WTC11 (cell line): ENCODE results near the gene TATDN3.
A peak's percentile ranks its signal among the peaks of the same experiment; 100 is the strongest.

ENCODE experiments used
- ETV6 ChIP-seq: sonication (generic); formaldehyde crosslinking; IDR thresholded peaks from 2 replicates; pipeline ENCODE4 v1.8.1; 2022; ENCODE audit warnings: mild to moderate bottlenecking, missing genetic modification reagents
- FOXK1 ChIP-seq: sonication (generic); formaldehyde crosslinking; IDR thresholded peaks from 2 replicates; pipeline ENCODE4 v1.8.0; 2022; ENCODE audit warnings: mild to moderate bottlenecking, moderate library complexity, missing genetic modification reagents
- KAT7 ChIP-seq: sonication (generic); formaldehyde crosslinking; IDR thresholded peaks from 2 replicates; pipeline ENCODE4 v1.8.1; 2023; ENCODE audit warnings: missing genetic modification reagents, mild to moderate bottlenecking, borderline replicate concordance
- RELA ChIP-seq: sonication (generic); formaldehyde crosslinking; IDR thresholded peaks from 2 replicates; pipeline ENCODE4 v1.8.1; 2022; ENCODE audit warnings: missing genetic modification reagents, mild to moderate bottlenecking, borderline replicate concordance
- TEAD4 ChIP-seq: sonication (generic); formaldehyde crosslinking; IDR thresholded peaks from 2 replicates; pipeline ENCODE4 v1.8.0; 2022; ENCODE audit warnings: mild to moderate bottlenecking, missing genetic modification reagents
- TF ChIP-seq, protein P1 (sequence below): fragments of 200-600 bp; IDR thresholded peaks from 2 replicates; pipeline ENCODE4 v1.8.0; 2022; ENCODE audit warnings: antibody characterized with exemption
- TF ChIP-seq, protein P2 (sequence below): sonication (generic); formaldehyde crosslinking; IDR thresholded peaks from 2 replicates; pipeline ENCODE4 v1.8.0; 2022; ENCODE audit warnings: mild to moderate bottlenecking, missing genetic modification reagents
- TF ChIP-seq, protein P3 (sequence below): sonication (generic); formaldehyde crosslinking; IDR thresholded peaks from 2 replicates; pipeline ENCODE4 v1.8.1; 2023; ENCODE audit warnings: mild to moderate bottlenecking, missing genetic modification reagents
- TF ChIP-seq, protein P4 (sequence below): sonication (generic); formaldehyde crosslinking; IDR thresholded peaks from 2 replicates; pipeline ENCODE4 v1.8.1; 2023; ENCODE audit warnings: mild to moderate bottlenecking, missing genetic modification reagents, borderline replicate concordance

DNA sequence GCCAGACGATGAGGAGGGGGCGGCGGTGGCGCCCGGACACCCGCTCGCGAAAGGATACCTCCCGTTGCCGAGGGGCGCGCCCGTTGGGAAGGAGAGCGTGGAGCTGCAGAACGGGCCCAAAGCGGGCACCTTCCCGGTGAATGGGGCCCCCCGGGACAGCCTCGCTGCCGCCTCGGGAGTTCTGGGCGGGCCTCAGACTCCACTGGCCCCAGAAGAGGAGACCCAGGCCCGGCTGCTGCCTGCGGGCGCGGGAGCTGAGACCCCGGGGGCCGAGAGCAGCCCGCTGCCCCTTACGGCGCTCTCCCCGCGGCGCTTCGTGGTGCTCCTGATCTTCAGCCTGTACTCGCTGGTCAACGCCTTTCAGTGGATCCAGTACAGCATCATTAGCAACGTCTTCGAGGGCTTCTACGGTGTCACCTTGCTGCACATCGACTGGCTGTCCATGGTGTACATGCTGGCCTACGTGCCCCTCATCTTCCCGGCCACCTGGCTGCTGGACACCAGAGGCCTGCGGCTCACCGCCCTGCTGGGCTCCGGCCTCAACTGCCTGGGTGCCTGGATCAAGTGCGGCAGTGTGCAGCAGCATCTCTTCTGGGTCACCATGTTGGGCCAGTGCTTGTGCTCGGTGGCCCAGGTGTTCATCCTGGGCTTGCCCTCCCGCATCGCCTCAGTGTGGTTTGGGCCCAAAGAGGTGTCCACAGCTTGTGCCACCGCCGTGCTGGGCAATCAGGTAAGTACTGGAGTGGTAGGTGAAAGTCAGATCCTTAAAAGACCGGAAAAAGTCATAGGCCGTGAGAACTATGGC lies 67.0 kb downstream of the TATDN3 start:
- TF ChIP-seq, protein P1, sequence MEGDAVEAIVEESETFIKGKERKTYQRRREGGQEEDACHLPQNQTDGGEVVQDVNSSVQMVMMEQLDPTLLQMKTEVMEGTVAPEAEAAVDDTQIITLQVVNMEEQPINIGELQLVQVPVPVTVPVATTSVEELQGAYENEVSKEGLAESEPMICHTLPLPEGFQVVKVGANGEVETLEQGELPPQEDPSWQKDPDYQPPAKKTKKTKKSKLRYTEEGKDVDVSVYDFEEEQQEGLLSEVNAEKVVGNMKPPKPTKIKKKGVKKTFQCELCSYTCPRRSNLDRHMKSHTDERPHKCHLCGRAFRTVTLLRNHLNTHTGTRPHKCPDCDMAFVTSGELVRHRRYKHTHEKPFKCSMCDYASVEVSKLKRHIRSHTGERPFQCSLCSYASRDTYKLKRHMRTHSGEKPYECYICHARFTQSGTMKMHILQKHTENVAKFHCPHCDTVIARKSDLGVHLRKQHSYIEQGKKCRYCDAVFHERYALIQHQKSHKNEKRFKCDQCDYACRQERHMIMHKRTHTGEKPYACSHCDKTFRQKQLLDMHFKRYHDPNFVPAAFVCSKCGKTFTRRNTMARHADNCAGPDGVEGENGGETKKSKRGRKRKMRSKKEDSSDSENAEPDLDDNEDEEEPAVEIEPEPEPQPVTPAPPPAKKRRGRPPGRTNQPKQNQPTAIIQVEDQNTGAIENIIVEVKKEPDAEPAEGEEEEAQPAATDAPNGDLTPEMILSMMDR, result no peak
- TF ChIP-seq ETV6 (CRISPR knock-in tag), result 0 out of 2 replicates have a peak, but pooled peaks have one; percentile 18
- TF ChIP-seq RELA (CRISPR knock-in tag), result 0 out of 2 replicates have a peak, but pooled peaks have one; percentile 13
- TF ChIP-seq, protein P2, sequence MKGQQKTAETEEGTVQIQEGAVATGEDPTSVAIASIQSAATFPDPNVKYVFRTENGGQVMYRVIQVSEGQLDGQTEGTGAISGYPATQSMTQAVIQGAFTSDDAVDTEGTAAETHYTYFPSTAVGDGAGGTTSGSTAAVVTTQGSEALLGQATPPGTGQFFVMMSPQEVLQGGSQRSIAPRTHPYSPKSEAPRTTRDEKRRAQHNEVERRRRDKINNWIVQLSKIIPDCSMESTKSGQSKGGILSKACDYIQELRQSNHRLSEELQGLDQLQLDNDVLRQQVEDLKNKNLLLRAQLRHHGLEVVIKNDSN (CRISPR knock-in tag), result no peak; the same call in 1 of the 2 replicates
- TF ChIP-seq KAT7, result peak; percentile 59; the same call in 1 of the 2 replicates
- TF ChIP-seq TEAD4 (CRISPR knock-in tag), result no peak
- TF ChIP-seq, protein P3, sequence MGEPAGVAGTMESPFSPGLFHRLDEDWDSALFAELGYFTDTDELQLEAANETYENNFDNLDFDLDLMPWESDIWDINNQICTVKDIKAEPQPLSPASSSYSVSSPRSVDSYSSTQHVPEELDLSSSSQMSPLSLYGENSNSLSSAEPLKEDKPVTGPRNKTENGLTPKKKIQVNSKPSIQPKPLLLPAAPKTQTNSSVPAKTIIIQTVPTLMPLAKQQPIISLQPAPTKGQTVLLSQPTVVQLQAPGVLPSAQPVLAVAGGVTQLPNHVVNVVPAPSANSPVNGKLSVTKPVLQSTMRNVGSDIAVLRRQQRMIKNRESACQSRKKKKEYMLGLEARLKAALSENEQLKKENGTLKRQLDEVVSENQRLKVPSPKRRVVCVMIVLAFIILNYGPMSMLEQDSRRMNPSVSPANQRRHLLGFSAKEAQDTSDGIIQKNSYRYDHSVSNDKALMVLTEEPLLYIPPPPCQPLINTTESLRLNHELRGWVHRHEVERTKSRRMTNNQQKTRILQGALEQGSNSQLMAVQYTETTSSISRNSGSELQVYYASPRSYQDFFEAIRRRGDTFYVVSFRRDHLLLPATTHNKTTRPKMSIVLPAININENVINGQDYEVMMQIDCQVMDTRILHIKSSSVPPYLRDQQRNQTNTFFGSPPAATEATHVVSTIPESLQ (CRISPR knock-in tag), result no peak
- no peak for TF ChIP-seq FOXK1 (CRISPR knock-in tag)
- TF ChIP-seq, protein P4, sequence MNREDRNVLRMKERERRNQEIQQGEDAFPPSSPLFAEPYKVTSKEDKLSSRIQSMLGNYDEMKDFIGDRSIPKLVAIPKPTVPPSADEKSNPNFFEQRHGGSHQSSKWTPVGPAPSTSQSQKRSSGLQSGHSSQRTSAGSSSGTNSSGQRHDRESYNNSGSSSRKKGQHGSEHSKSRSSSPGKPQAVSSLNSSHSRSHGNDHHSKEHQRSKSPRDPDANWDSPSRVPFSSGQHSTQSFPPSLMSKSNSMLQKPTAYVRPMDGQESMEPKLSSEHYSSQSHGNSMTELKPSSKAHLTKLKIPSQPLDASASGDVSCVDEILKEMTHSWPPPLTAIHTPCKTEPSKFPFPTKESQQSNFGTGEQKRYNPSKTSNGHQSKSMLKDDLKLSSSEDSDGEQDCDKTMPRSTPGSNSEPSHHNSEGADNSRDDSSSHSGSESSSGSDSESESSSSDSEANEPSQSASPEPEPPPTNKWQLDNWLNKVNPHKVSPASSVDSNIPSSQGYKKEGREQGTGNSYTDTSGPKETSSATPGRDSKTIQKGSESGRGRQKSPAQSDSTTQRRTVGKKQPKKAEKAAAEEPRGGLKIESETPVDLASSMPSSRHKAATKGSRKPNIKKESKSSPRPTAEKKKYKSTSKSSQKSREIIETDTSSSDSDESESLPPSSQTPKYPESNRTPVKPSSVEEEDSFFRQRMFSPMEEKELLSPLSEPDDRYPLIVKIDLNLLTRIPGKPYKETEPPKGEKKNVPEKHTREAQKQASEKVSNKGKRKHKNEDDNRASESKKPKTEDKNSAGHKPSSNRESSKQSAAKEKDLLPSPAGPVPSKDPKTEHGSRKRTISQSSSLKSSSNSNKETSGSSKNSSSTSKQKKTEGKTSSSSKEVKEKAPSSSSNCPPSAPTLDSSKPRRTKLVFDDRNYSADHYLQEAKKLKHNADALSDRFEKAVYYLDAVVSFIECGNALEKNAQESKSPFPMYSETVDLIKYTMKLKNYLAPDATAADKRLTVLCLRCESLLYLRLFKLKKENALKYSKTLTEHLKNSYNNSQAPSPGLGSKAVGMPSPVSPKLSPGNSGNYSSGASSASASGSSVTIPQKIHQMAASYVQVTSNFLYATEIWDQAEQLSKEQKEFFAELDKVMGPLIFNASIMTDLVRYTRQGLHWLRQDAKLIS (CRISPR knock-in tag), result no peak
